Lung microvascular endothelial cell (primary cell): Measurements from ENCODE around the gene PPP4C. TPM values are rescaled to one million over a fixed set of nuclear protein-coding genes. Genes with fewer than 3 reads are reported as not detected.
"Not testable (repeated sequence)": the region's sequence is repeated elsewhere in the genome, so short reads cannot be mapped to it uniquely, and the experiment has no call there.

Source experiments
- DNase-seq, 2 donors: peaks; one replicate each; pipeline versions ENCODE4 v3.0.0 to v3.0.0-alpha.2; 2010; ENCODE audit warnings: low read depth in 2 of 2
- total RNA-seq: library from RNA; depleted of rRNA; stranded (reverse); fragments of >200 nt; gene quantifications from 2 replicates; pipeline ENCODE4 v1.2.1, GENCODE V29; 2014

The PPP4C gene
- 174 and 199 TPM in 2 replicates for total RNA-seq

DNA sequence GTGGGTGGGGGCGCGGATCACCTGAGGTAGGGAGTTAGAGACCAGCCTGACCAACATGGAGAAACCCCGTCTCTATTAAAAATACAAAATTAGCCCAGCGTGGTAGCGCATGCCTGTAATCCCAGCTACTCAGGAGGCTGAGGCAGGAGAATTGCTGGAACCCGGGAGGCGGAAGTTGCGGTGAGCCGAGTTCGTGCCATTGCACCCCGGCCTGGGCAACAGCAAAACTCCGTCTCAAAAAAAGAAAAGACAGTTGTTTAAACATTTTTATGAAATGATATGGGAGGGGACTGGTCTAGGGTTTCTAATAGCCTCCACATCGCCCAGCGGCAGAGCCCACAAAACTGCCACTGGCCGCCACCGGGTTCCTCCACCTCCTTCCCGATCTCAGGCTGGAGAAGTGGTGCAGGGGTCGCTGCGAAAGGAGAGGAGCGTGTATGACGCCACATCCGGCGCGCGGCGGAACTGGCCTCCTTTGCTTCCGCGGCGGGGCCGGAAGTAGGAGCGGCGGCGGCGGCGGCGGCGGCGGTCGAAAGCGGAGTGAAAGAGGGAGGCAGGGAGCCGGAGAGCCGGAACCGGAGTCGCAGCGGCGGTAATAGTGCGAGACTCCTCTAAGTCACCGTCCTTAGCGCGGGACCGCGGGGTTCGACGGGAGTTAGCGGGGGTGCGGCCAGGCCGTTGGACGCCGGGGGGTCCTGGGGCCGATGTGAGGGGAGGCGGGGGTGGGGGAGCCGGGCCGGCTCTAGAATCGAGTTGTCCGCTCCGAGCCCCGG, at the start of gene PPP4C:
PPP4C (plus strand) TSS at position 492 of the 773 bp plus-strand sequence. CDS start 384 bp downstream, outside the sequence.
- peak; percentile 92 for DNase-seq

GRCh38 chr16:30026449-30026848, 49.3 kb upstream of the PPP4C start:
- no peak for DNase-seq

DNA sequence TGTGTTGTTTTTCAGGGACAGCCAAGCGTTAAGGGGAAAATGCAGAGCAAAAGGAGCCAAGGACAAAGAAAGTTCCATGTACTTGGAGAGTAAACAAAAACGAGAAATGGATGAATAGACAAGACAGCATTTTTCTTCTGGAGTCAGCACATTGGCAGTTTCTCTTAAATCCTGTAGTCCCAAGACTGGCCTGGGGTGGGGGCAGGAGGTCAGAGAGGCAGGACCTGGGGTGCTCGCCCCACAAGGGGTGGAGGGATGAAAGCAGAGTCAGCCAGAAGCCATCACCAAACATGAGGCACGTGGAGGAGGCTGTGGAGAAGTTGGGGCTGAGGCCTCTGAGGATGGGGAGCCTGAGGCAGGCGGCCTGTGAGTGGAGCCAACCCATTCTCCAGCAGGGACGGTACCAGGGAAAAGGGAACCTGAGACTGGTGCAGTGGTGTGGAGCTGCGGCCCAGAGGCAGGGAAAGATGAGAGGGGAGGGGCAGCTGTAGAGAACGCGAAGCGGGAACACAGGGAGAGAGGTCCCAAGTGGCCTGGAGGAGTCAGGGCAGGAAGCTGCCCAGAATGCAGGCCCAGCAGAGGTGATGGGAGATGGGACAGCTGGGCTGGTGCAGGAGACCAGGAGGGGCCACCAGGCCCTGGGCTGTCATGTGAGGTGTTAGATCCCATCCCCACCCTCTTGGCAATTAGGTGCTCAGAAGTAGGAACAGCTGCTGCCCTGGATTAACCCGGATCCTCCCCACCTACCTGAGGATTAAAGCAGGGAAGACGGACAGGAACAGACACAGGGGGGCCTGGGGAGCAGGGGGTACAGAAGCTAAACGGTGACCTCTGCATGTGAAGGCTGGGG, 48.0 kb upstream of the PPP4C start:
- DNase-seq: no peak

DNA sequence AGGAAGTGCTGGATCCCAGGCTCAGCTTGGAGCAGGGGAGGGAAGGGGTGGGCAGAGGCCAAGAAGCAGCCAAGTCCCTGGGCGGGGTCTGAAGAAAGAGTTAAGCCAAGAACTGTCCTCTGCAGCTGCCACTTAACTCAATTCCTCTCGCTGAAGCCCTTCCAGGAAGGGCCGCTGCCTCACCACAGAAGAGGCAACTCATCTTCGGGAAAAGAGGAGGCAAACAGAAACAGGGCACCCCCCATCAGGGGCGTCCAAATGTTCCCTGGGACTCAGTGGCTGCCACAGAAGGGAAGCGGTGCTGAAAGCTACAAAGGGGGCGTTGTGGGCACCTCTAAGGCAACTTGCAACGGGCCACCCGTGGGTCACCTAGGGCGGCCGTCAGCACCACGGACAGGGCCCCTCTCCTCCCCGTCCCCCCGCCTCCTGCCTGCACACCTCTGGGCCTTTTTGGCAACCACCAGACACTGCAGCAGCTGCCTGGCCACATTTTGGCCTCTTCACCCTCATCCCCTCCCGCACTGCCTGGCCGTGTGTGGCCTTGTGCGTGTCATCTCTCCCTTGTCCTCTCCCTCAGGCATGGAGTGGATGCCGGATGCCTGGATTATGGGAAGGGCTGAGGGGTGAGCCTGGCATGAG, 47.2 kb upstream of the PPP4C start:
- peak in 1 of 2 donors; percentile 14 for DNase-seq

DNA sequence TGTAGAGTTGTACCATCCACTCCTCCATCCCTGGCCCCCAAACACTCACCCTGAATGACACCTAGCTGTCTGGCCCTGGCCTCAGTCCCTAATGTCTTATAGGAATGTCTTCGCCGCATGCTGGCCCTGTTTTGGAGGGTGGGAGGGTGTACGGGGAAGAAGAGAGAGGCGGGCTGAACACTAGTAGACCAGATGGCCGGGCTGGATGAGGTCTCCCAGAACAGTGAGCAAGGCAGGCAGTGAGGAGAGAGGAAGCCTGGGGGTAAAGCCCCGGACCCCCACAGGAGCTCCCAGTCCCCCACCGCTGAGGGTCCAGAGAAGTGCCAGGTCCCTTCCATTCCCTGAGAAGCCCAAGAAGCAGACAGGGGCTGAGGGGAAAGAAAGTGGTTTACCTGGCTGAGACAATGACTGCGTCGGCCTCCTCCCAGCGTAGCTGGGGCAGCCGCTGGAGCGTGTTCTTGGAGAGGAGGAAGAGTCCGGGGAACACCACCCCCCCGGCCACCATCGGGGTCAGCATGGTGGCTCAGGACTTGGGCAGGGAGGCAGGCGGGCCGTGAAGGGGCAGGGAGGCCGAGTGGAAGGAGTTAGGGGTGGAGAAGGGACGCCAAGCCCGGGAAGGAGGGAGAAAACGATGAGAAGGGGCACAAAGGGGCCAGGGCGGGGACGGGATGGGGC, 45.6 kb upstream of the PPP4C start:
- no peak for DNase-seq

DNA sequence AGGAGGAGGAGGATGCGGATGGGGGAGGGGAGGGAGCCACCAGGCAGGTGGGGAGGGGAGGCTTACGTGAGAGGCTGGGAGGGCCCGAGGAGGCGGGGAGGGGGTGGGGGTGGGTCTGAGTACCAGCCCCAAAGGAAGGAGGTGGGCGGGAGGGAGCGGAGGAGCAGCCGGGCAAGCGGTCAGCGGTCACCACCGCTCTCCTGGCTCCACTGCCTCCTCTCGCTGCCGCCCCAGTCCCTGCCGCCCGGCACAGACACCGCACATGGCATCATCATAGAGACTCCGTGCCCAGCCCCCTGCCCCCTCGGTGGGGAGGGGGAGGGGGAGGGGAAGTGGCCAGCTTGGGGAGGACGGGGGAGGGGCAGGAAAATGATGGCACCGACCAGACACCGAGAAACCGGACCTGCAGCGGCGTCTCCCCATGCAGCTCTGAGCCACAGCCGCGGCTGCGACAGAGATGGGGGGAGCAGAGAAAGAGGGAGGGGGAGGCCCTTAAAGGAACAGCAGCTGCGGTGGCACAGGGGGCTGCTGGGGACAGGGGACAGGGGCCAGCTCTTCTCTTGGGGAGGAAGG, 44.9 kb upstream of the PPP4C start, which contains the start of gene TLCD3B:
TLCD3B (minus strand) TSS at position 431 of the 573 bp plus-strand sequence. CDS start 744 bp downstream, outside the sequence.
- DNase-seq: no peak

GRCh38 chr16:30031477-30031918, 44.3 kb upstream of the PPP4C start:
- DNase-seq: no peak

DNA sequence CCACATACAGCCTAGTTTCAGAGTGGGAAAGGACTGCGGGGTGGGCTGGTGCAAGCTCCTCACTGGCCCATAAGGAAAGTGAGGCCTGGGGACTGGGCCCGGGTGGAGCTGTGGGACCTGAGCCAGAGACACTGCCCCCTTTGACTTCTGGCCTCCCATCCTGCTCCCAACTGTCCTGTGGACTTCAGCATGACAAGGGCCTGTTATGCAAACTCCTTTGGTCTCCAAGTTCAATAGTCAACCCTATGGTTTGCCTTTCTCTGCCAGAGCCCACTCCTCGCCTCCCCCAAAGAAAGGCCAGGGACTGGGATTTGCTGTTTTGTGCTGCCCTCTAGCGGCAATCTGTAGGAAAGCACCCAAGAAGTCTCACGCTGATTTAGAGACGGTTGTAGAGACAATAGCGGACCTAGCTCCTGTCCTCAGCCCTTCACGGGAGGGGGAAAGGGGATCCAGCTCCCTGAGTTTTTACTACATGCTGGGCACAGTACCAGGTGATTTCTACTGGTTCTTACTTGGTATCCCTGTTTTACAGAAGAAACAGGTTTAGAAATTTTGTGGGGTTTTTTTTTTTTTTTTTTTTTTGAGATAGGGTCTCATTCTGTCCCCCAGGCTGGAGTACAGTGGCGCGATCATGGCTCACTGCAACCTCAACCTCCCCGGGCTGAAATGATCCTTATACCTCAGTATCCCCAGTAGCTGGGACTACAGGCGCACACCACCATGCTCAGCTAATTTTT, 43.5 kb upstream of the PPP4C start:
- DNase-seq: peak; percentile 72 to 75

- no peak for DNase-seq
Measured at GRCh38 chr16:30033270-30033669, 42.5 kb upstream of the PPP4C start.

DNA sequence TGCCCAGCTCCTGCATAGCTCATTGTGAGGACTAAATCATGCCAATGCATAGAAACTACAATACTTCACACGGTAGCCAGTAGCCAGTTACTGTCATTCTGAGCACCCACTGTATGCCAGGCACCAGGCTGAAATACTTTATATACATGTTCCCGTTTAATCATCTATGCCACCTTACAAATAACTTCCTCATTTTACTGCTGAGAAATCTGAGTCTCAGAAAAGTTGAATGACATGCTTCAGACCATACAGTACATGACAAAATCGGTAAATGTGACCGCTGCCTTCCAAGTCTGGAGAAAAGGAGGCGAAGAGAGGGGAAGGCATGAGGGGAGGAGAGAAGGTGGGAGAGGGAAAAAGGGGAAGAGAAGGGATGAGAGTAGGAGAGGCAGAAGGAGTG, 35.6 kb upstream of the PPP4C start:
- DNase-seq: no peak

DNA sequence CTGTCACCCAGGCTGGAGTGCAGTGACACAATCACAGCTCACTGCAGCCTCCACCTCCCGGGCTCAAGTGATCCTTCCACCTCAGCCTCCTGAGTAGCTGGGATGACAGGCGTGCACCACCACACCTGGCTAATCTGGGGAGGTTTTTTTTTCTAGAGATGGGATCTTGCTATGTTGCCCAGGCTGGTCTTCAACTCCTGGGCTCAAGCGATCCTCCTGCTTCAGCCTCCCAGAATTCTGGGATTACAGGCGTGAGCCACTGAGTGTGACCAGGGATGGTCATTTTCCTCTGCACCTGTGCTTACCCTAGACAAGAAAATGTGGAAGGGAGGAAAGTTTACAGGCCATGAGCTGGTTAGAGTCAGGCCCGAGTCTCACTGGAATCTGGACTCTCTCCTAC, 35.1 kb upstream of the PPP4C start:
- DNase-seq: not testable (repeated sequence)

- peak; percentile 55 to 64 for DNase-seq
Measured at GRCh38 chr16:30041841-30042240, 34.0 kb upstream of the PPP4C start.

DNA sequence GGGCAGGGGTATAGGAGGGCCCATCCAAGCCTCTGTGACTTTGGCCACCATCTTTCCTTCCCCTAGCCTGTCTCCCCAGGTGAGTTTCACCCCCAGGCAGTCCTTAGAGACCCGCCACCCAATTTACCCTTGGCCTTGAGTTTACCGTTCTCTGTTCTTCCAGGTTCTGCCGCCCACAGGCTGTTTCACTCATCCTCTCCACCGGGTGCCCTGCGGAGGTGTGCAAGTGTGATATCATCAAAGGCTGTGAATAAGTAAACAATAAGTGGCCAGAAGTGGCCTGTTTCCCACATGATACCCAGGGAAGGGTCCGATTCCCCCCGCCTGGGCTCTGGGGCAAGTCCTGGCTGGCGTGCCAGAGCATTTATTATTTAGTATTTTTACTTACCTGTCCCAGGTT, 29.6 kb upstream of the PPP4C start:
- DNase-seq: no peak

DNA sequence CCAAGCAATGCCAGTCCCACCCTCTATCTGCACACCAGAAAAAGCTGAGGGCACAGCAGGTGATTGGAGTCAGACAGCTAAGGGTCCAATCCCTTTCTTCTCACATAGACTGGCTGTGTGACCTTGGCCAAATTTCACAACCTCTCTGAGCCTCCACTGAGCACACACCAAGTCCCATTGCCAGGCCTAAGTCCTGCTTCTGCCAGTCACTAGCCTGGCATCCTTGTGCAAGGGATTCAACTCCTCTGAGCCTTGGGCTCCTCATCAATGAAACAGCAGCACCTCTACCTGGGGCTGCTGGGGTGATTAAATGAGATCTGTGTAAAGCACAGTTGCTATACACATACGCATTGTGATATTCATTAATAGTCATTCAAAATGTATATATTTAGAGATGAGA, 29.2 kb upstream of the PPP4C start:
- no peak for DNase-seq

- no peak for DNase-seq
Measured at GRCh38 chr16:30049871-30050270, 25.9 kb upstream of the PPP4C start.

GRCh38 chr16:30051518-30051917, 24.3 kb upstream of the PPP4C start:
- DNase-seq: peak in 1 of 2 donors; percentile 90

GRCh38 chr16:30052671-30053372, 23.0 kb upstream of the PPP4C start:
- peak; percentile 92 to 93 for DNase-seq

- DNase-seq: peak in 1 of 2 donors; percentile 56
Measured at GRCh38 chr16:30053376-30054015, 22.3 kb upstream of the PPP4C start.

GRCh38 chr16:30054451-30054850, 21.3 kb upstream of the PPP4C start:
- no peak for DNase-seq
